Lower lobe of right lung (tissue), 2 donors: Measurements from ENCODE around the gene KPNA6. TPM values are rescaled to one million over a fixed set of nuclear protein-coding genes. Genes with fewer than 3 reads are reported as not detected.
A peak's percentile ranks its signal among the peaks of the same experiment; 100 is the strongest.

Experiments used
- ATAC-seq, 2 donors: fragments of 200-7000 bp; cut with Tn5 transposase; one replicate each; pipeline ENCODE4 v1.9.1; 2020 to 2022; ENCODE audit warnings: mild to moderate bottlenecking in 2 of 2, moderate library complexity in 2 of 2
- DNase-seq: peaks from one replicate; pipeline ENCODE4 v3.0.0-alpha.2; 2020
- H3K27ac ChIP-seq: fragments of 200-600 bp; one replicate; pipeline ENCODE4 v1.8.0; 2022
- H3K27me3 ChIP-seq: fragments of 200-600 bp; one replicate; pipeline ENCODE4 v1.8.0; 2022; ENCODE audit warnings: low read depth
- H3K36me3 ChIP-seq: fragments of 200-600 bp; one replicate; pipeline ENCODE4 v1.8.0; 2022; ENCODE audit warnings: mild to moderate bottlenecking
- H3K4me1 ChIP-seq: fragments of 200-600 bp; one replicate; pipeline ENCODE4 v1.8.0; 2022
- H3K4me3 ChIP-seq: fragments of 200-600 bp; one replicate; pipeline ENCODE4 v1.8.0; 2022; ENCODE audit warnings: mild to moderate bottlenecking
- H3K9me3 ChIP-seq: fragments of 200-600 bp; one replicate; pipeline ENCODE4 v1.8.0; 2022
- CTCF ChIP-seq: fragments of 200-600 bp; IDR thresholded peaks from one replicate; pipeline ENCODE4 v1.8.0; 2022; ENCODE audit warnings: antibody characterized with exemption, mild to moderate bottlenecking
- intact Hi-C: fragments of 100-400 bp; cut with DNase I; formaldehyde crosslinking; loops from one replicate; pipeline ENCODE4 v1.11.0; 2022
- total RNA-seq: library from RNA; stranded (reverse); fragmentation: NEBNext Ultra II Directional; extraction: Animal tissue kit (Norgen Biotek cat#: 25700); gene quantifications from one replicate; pipeline ENCODE4 v1.2.1, GENCODE V29; 2021
- donor health status: DM: no; HTN: yes; CAD: no; lungs with severe emphysema.

KPNA6 gene
- total RNA-seq, 1 donor from 2014 or later, result 57.1 TPM

DNA sequence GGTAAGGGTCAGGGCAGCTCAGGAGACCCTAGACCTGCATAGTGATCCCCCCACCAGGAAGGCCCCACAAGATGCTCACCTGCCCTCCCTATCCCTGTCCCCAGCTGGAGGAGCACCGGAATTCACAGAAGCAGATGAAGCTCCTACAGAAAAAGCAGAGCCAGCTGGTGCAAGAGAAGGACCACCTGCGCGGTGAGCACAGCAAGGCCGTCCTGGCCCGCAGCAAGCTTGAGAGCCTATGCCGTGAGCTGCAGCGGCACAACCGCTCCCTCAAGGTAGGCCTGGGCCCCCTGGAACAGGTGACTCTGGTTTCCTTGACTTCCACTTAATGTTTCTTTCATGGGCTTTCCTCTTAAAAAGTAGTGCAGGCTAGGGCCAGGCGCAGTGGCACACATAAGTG is 80.0 kb downstream of the KPNA6 start:
- Histone ChIP-seq H3K4me3 (no peak overlapping the region), H3K27me3 (no peaks in the 10 kb centered on the region), H3K27ac (no peak overlapping the region), H3K36me3 (peaks cover 100% of the 10 kb centered on the region), H3K9me3 (no peaks in the 10 kb centered on the region), H3K4me1 (peaks cover 23% of the 10 kb centered on the region)
- ATAC-seq (no peak), DNase-seq (no peak)
- intact Hi-C loops, result no loop called here
- TF ChIP-seq CTCF, result no peak

GRCh38 chr1:32192220-32192948 is 84.5 kb downstream of the KPNA6 start:
- TF ChIP-seq CTCF, result no peak
- no peaks in the 10 kb centered on the region for H3K27me3 ChIP-seq
- ATAC-seq, result no peak
- peaks cover 4% of the 10 kb centered on the region for H3K4me1 ChIP-seq
- peaks cover 100% of the 10 kb centered on the region for H3K36me3 ChIP-seq
- no peak overlapping the region for H3K4me3 ChIP-seq
- DNase-seq, result no peak
- intact Hi-C loops, result no loop called here
- H3K9me3 ChIP-seq, result no peaks in the 10 kb centered on the region
- H3K27ac ChIP-seq, result no peak overlapping the region

DNA sequence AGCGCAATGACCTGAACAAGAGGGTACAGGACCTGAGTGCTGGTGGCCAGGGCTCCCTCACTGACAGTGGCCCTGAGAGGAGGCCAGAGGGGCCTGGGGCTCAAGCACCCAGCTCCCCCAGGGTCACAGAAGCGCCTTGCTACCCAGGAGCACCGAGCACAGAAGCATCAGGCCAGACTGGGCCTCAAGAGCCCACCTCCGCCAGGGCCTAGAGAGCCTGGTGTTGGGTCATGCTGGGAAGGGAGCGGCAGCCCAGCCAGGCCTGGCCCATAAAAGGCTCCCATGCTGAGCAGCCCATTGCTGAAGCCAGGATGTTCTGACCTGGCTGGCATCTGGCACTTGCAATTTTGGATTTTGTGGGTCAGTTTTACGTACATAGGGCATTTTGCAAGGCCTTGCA is 87.1 kb downstream of the KPNA6 start:
- no peak for ATAC-seq
- H3K27me3 ChIP-seq, result no peaks in the 10 kb centered on the region
- H3K4me3 ChIP-seq, result no peak overlapping the region
- H3K9me3 ChIP-seq, result no peaks in the 10 kb centered on the region
- TF ChIP-seq CTCF, result no peak
- no peak for DNase-seq
- peaks cover 84% of the 10 kb centered on the region for H3K36me3 ChIP-seq
- H3K4me1 ChIP-seq, result peaks cover 11% of the 10 kb centered on the region
- intact Hi-C loops, result no loop called here
- H3K27ac ChIP-seq, result no peak overlapping the region

DNA sequence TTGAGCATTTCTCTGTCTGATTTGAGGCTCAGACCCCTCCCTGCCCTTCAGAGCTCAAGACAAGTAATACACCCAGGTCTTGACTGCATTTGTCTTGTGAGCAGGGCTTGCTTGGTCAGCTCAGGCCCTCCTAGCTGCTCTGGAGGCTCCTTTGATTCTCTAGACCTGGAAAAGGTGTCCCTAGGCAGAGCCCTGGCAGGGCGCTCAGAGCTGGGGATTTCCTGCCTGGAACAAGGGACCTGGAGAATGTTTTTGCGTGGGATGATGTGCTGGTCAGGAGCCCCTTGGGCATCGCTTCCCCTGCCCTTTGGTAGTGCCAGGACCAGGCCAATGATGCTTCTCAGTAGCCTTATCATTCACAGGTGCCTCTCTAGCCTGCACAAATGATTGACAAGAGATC is 87.7 kb downstream of the KPNA6 start:
- Histone ChIP-seq H3K36me3 (peaks cover 78% of the 10 kb centered on the region), H3K27ac (no peak overlapping the region), H3K4me1 (peaks cover 14% of the 10 kb centered on the region), H3K27me3 (no peaks in the 10 kb centered on the region), H3K4me3 (no peak overlapping the region), H3K9me3 (no peaks in the 10 kb centered on the region)
- DNase-seq (no peak), ATAC-seq (no peak)
- no peak for TF ChIP-seq CTCF
- intact Hi-C loops, result no loop called here

GRCh38 chr1:32195972-32196823 is 88.3 kb downstream of the KPNA6 start:
- H3K4me1 ChIP-seq, result peaks cover 16% of the 10 kb centered on the region
- no peak overlapping the region for H3K4me3 ChIP-seq
- no peaks in the 10 kb centered on the region for H3K27me3 ChIP-seq
- H3K9me3 ChIP-seq, result no peaks in the 10 kb centered on the region
- ATAC-seq, result no peak
- DNase-seq, result no peak
- no peak for TF ChIP-seq CTCF
- peaks cover 72% of the 10 kb centered on the region for H3K36me3 ChIP-seq
- intact Hi-C loops, result no loop called here
- peak overlapping the region; percentile 13 for H3K27ac ChIP-seq
